Measurements from ENCODE around the gene COIL. TPM values are rescaled to one million over a fixed set of nuclear protein-coding genes. Genes with fewer than 3 reads are reported as not detected.
A peak's percentile ranks its signal among the peaks of the same experiment; 100 is the strongest.
"Not testable (repeated sequence)": the region's sequence is repeated elsewhere in the genome, so short reads cannot be mapped to it uniquely, and the experiment has no call there.

Gene COIL
- total RNA-seq, 2 experiments from 2014 or later: 17.6 to 17.8 TPM

DNA sequence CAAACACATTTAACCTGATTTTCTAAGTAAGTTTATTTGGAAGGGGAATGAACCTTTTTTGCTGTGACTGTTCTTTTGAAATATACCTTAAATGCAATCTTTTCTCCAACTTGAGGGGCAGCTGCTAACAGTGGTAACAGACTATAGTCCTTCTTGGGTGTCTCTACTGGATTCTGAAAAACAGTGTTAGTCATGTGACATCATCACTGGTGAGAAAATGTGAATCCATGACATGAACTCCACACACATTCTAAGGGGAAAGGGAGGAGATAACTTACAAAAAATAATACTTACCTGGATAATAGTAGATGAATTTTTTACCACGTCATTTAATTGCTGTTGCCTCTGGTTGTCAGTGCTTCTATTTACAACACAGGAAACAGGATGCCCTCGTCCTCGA lies 11.3 kb downstream of the COIL start:
- ATAC-seq: no peak
- ChIA-PET CTCF (interaction anchor here (1.3 to 1.9 kb wide), 2 partner anchors 10 to 130 kb away, joined by 4 to 6 read pairs; no protein-coding TSS in a partner anchor), POLR2A (interaction anchor here (1.0 kb wide), 1 partner anchor 35 kb away, joined by 3 read pairs; no protein-coding TSS in a partner anchor)
- Mint-ChIP-seq H3K4me1 (ENCODE audit: low read depth) (peaks cover 17% of the 10 kb centered on the region), H3K36me3 (ENCODE audit: low read depth) (peaks cover 34% of the 10 kb centered on the region), H3K4me3 (no peak overlapping the region), H3K9me3 (ENCODE audit: insufficient read depth) (no peaks in the 10 kb centered on the region), H3K27me3 (ENCODE audit: low read depth) (no peaks in the 10 kb centered on the region), H3K27ac (peak overlapping the region; percentile 65)
- no peak for DNase-seq

DNA sequence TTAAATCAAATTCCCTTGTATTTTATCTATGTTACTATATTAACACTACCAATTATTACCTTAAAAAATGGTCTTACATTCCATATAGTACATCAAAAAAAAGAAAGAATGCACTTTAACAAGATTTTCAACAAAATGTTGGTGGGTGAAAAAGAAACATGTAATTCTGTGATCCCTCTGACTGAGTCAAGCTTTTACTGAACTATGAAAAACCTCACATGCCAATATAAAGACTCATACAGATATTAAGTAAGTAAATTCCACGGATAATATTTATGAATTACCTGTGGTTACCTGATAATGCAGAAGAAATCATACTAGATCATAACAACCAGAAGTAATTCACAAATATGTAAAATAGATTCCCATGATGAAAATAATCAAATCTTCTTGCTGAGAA lies 12.4 kb downstream of the COIL start:
- ATAC-seq: no peak
- peaks cover 17% of the 10 kb centered on the region for H3K4me1 Mint-ChIP-seq (ENCODE audit: low read depth)
- CTCF ChIA-PET: interaction anchor here (1.3 to 1.9 kb wide), 2 partner anchors 9 to 129 kb away, joined by 4 to 6 read pairs; no protein-coding TSS in a partner anchor
- no peak overlapping the region for H3K27ac Mint-ChIP-seq
- no peak overlapping the region for H3K4me3 Mint-ChIP-seq
- DNase-seq: no peak
- POLR2A ChIA-PET: no interaction called here
- no peaks in the 10 kb centered on the region for H3K27me3 Mint-ChIP-seq (ENCODE audit: low read depth)
- peaks cover 40% of the 10 kb centered on the region for H3K36me3 Mint-ChIP-seq (ENCODE audit: low read depth)
- H3K9me3 Mint-ChIP-seq (ENCODE audit: insufficient read depth): no peaks in the 10 kb centered on the region

DNA sequence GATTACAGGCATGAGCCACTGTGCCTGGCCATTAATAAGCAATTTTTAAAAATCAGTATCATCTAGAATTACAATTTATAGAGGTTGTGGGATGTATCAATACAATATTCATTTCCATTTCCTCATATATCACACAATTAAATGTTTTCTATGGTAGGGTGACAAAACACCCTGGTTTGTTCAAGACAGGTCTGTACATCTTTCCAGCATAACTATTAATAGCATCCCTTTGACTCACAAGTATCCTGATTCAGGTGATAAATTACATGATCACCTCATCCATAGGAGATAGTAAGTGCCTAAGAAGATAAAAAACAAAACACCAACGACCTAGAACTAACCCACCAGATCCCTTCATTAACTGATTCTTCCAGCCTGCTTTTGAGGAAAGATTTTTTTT lies 13.1 kb downstream of the COIL start:
- H3K9me3 Mint-ChIP-seq (ENCODE audit: insufficient read depth): no peaks in the 10 kb centered on the region
- H3K4me1 Mint-ChIP-seq (ENCODE audit: low read depth): peaks cover 17% of the 10 kb centered on the region
- H3K27me3 Mint-ChIP-seq (ENCODE audit: low read depth): no peaks in the 10 kb centered on the region
- H3K27ac Mint-ChIP-seq: no peak overlapping the region
- no peak overlapping the region for H3K4me3 Mint-ChIP-seq
- POLR2A ChIA-PET: no interaction called here
- no peak for DNase-seq
- CTCF ChIA-PET: no interaction called here
- H3K36me3 Mint-ChIP-seq (ENCODE audit: low read depth): peaks cover 44% of the 10 kb centered on the region
- ATAC-seq: no peak

DNA sequence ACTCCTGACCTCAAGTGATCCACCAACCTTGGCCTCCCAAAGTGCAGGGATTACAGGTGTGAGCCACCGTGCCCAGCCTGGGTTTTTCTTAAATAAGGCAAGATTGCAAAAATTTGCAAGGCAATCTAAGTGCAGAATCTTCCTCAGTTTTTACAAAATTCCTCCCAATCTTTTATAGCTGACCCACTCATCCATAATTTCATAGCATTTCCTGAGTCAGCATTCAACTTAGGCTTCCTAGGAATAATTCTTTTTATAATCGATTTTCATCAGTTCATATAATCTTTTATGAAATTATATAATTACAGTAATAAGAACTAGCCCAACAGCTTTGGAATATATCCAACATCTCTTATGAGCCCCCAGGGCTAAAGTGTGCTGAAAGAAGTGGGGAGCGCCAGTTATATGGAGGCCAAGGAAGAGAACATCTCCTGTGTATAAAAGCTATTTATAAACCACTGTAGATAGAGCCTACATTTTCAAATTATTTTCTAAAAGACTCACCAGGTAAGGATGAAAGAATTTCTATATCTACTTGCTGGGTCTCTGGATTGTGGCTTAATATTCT lies 14.8 kb downstream of the COIL start:
- Mint-ChIP-seq H3K36me3 (ENCODE audit: low read depth) (peaks cover 53% of the 10 kb centered on the region), H3K27me3 (ENCODE audit: low read depth) (no peaks in the 10 kb centered on the region), H3K27ac (no peak overlapping the region), H3K4me1 (ENCODE audit: low read depth) (peaks cover 17% of the 10 kb centered on the region), H3K4me3 (no peak overlapping the region), H3K9me3 (ENCODE audit: insufficient read depth) (no peaks in the 10 kb centered on the region)
- POLR2A ChIA-PET: no interaction called here
- CTCF ChIA-PET: interaction anchor here (1.0 to 2.7 kb wide), 3 partner anchors 15 to 130 kb away, joined by 3 to 13 read pairs (median 3); partner anchors contain the start of gene COIL
- DNase-seq (no peak), ATAC-seq (no peak)

DNA sequence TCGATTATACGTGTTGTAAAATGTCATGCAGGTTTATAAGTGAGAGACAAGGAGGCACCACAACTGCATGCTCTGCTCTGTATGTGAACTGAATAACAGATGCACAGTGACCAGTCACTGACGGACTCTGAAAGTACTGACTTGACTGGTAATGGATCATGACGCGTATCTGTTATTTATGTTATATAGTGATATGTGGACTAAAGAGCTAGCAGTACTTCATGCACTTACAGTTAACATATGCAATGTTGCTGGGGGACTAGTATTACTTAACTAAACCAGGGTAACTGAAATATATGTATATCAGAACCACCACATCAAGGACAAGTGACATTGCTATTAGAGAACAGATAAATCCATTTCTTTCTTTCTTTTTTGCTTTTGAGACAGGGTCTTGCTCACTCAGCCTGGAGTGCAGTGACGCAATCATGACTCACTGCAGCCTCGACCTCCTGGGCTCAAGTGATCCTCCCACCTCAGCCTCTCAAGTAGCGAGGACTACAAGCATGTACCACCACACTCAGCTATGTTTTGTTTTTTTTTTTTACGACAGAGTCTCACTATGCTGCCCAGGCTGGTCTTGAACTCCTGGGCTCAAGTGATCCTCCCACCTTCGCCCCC lies 17.2 kb downstream of the COIL start:
- H3K36me3 Mint-ChIP-seq (ENCODE audit: low read depth): peaks cover 47% of the 10 kb centered on the region
- no peaks in the 10 kb centered on the region for H3K27me3 Mint-ChIP-seq (ENCODE audit: low read depth)
- DNase-seq: no peak
- no peak overlapping the region for H3K4me3 Mint-ChIP-seq
- no peaks in the 10 kb centered on the region for H3K9me3 Mint-ChIP-seq (ENCODE audit: insufficient read depth)
- peaks cover 4% of the 10 kb centered on the region for H3K4me1 Mint-ChIP-seq (ENCODE audit: low read depth)
- ChIA-PET POLR2A (no interaction called here), CTCF (interaction anchor here (1.2 to 4.8 kb wide), 3 partner anchors 8 to 124 kb away, joined by 3 to 64 read pairs (median 5); no protein-coding TSS in a partner anchor)
- ATAC-seq: no peak
- no peak overlapping the region for H3K27ac Mint-ChIP-seq

DNA sequence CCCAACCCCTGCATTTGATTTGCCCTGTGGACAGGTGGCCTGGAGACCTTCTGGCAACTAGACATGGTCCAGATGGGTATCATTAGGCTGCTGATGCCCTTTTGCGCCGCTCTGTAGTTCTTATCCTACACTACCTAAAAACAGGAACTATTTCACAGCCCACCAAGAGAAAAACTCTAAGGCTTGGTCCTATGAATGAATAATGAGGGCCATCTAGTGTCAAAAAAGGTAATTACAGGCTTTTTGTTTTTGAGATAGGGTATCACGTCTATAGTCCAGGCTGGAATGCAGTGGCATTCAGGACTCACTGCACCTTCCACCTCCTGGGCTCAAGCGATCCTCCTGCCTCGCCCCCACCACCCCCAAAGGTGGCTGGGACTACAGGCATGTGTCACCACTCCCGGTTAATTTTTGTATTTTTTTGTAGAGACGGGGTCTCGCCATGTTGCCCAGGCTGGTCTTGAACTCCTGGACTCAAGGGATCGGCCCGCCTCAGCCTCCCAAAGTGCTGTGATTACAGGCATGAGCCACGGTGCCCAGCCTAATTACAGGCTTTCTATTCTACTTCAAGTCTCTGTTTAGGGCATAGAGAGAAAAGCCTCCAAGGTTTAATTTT lies 20.9 kb downstream of the COIL start:
- no peaks in the 10 kb centered on the region for H3K27me3 Mint-ChIP-seq (ENCODE audit: low read depth)
- peak; percentile 70 for ATAC-seq
- no peak for DNase-seq
- H3K9me3 Mint-ChIP-seq (ENCODE audit: insufficient read depth): no peaks in the 10 kb centered on the region
- no peak overlapping the region for H3K4me3 Mint-ChIP-seq
- ChIA-PET CTCF (interaction anchor here (0.6 to 4.8 kb wide), 20 partner anchors 9 to 154 kb away, joined by 3 to 64 read pairs (median 6); partner anchors contain the start of gene DGKE), POLR2A (no interaction called here)
- peaks cover 23% of the 10 kb centered on the region for H3K4me1 Mint-ChIP-seq (ENCODE audit: low read depth)
- H3K27ac Mint-ChIP-seq: peak overlapping the region; percentile 57
- H3K36me3 Mint-ChIP-seq (ENCODE audit: low read depth): peaks cover 54% of the 10 kb centered on the region

DNA sequence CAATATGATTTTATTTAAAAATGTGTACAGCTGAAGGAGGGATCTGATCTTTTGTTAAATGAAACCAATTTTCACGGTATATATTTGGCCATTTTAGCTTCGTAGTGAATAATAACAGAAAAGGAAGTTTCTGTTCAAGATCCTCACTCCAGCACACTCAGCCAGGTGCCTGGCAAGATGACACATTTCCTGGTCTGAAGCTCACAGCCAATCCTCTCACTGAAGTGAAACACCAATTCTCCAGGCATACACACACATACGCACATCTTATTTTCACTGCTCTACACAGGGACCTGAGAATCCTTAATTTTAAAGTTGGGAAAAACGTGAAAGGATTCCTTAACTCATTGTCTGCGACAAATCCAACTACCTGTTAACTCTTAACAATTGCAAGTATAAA lies 22.6 kb downstream of the COIL start:
- H3K36me3 Mint-ChIP-seq (ENCODE audit: low read depth): peaks cover 62% of the 10 kb centered on the region
- H3K27ac Mint-ChIP-seq; H3K9me3 Mint-ChIP-seq (ENCODE audit: insufficient read depth); H3K4me3 Mint-ChIP-seq; H3K27me3 Mint-ChIP-seq (ENCODE audit: low read depth); DNase-seq; ATAC-seq: not testable (repeated sequence)
- ChIA-PET CTCF (interaction anchor here (0.8 to 1.1 kb wide), 2 partner anchors 27 to 119 kb away, joined by 3 to 7 read pairs; no protein-coding TSS in a partner anchor), POLR2A (interaction anchor here (0.8 kb wide), 1 partner anchor 24 kb away, joined by 4 read pairs; the partner anchor contains the start of gene TRIM25)
- H3K4me1 Mint-ChIP-seq (ENCODE audit: low read depth): peaks cover 36% of the 10 kb centered on the region

DNA sequence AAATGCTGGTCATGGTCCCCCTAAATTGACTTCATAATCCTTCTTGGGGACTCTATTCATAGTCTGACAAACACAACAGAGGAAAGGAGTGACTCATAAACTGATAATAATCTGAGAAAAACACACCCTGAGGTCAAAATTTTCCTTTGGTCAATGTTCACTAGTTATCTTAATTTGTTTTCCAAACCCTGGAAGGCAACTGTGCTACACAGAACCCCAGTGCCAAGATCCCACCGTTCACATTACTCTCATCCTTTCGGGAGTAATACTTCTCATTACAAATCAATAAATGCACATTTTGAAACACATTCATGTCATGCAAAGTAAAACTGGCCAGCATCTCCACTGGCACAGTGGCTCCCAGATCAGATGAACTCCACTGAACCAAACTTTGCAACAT lies 23.2 kb downstream of the COIL start:
- Mint-ChIP-seq H3K27me3 (ENCODE audit: low read depth) (no peaks in the 10 kb centered on the region), H3K36me3 (ENCODE audit: low read depth) (peaks cover 66% of the 10 kb centered on the region), H3K4me1 (ENCODE audit: low read depth) (peaks cover 36% of the 10 kb centered on the region), H3K9me3 (ENCODE audit: insufficient read depth) (no peaks in the 10 kb centered on the region), H3K4me3 (no peak overlapping the region), H3K27ac (no peak overlapping the region)
- ChIA-PET POLR2A (interaction anchor here (0.8 to 3.0 kb wide), 2 partner anchors 24 kb away, joined by 4 to 15 read pairs; partner anchors contain the start of gene TRIM25), CTCF (interaction anchor here (0.8 to 1.5 kb wide), 3 partner anchors 27 to 118 kb away, joined by 3 to 8 read pairs (median 7); no protein-coding TSS in a partner anchor)
- no peak for ATAC-seq
- no peak for DNase-seq

DNA sequence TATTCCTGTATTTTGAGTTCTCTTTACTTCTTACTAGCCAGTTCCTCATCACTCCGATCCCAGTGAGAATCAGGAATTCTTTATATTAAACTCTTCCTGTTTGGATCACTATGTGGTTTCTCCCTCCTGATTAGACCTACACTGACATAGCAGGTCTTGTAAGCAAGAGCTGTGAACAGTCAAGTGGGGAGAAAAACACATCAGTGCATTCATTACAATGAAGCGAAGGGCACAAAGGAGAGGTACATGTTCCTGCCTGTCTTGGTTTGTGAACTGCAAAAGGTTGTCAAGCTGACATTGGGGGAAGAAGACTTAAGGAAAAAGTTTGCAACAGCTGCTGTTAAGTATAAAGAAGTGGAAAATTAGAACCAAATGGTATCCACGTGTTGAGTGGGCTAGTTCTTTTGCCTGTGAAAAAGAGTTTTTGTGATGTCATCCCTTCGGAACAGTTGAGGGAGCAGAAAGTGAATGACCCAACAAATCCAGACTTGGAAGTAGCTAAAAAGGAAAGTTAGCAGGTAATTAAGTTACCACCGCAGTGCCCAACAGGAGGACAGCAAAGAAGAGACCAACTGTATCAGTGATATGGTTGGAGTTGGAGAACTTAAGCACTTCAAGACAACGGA lies 24.0 kb downstream of the COIL start:
- ChIA-PET POLR2A (interaction anchor here (3.0 kb wide), 1 partner anchor 23 kb away, joined by 15 read pairs; the partner anchor contains the start of gene TRIM25), CTCF (interaction anchor here (0.7 to 1.5 kb wide), 2 partner anchors 117 to 155 kb away, joined by 3 to 8 read pairs; no protein-coding TSS in a partner anchor)
- DNase-seq (no peak), ATAC-seq (no peak)
- Mint-ChIP-seq H3K27me3 (ENCODE audit: low read depth) (no peaks in the 10 kb centered on the region), H3K4me1 (ENCODE audit: low read depth) (peaks cover 36% of the 10 kb centered on the region), H3K9me3 (ENCODE audit: insufficient read depth) (no peaks in the 10 kb centered on the region), H3K4me3 (no peak overlapping the region), H3K36me3 (ENCODE audit: low read depth) (peaks cover 66% of the 10 kb centered on the region), H3K27ac (no peak overlapping the region)

DNA sequence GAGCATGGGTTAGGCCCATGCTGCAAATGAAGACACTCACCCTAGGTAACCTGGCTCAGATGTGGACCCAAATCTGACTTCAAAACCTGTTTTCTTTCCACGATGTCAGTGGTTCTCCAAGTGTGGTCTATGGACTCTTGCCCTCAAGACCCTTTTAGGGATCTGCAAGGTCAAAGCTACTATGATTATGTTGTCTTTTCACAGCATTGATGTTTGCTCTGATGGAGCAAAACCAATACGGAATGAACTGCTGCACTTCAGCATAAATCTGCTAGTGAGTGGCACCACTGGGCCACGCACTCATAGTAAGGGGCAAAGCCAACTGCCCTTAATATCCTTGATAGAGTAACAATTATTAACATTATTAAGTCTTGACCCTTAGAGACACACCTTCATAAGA lies 25.4 kb downstream of the COIL start:
- DNase-seq (no peak), ATAC-seq (no peak)
- peaks cover 36% of the 10 kb centered on the region for H3K4me1 Mint-ChIP-seq (ENCODE audit: low read depth)
- peaks cover 68% of the 10 kb centered on the region for H3K36me3 Mint-ChIP-seq (ENCODE audit: low read depth)
- no peaks in the 10 kb centered on the region for H3K27me3 Mint-ChIP-seq (ENCODE audit: low read depth)
- H3K27ac Mint-ChIP-seq: no peak overlapping the region
- POLR2A ChIA-PET: interaction anchor here (3.0 kb wide), 1 partner anchor 22 kb away, joined by 15 read pairs; the partner anchor contains the start of gene TRIM25
- no peak overlapping the region for H3K4me3 Mint-ChIP-seq
- H3K9me3 Mint-ChIP-seq (ENCODE audit: insufficient read depth): peaks cover 13% of the 10 kb centered on the region
- CTCF ChIA-PET: interaction anchor here (1.2 kb wide), 1 partner anchor 155 kb away, joined by 3 read pairs; no protein-coding TSS in a partner anchor

DNA sequence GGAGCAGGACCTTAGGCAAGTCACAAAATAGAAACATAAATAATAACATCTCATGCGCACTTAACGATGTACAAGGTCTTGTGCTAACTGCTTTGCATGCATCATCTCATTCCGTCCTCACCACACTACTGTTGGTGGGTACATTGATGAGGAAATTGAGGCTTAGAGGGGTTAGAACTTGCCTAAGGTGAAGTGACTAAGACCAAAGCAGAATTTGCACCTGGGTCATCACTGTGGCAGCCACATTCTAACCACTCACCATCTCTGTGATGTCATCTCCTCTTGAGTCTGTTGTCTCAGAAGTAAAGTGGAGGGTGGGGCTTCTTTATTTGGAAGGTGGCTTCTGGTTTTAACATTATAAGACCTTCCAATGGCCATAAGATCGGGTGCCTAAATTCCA lies 26.6 kb downstream of the COIL start:
- peaks cover 23% of the 10 kb centered on the region for H3K9me3 Mint-ChIP-seq (ENCODE audit: insufficient read depth)
- peak; percentile 59 for DNase-seq
- H3K27ac Mint-ChIP-seq: peak overlapping the region; percentile 57
- H3K27me3 Mint-ChIP-seq (ENCODE audit: low read depth): no peaks in the 10 kb centered on the region
- peaks cover 35% of the 10 kb centered on the region for H3K4me1 Mint-ChIP-seq (ENCODE audit: low read depth)
- H3K4me3 Mint-ChIP-seq: no peak overlapping the region
- H3K36me3 Mint-ChIP-seq (ENCODE audit: low read depth): peaks cover 68% of the 10 kb centered on the region
- ATAC-seq: peak; percentile 71
- ChIA-PET POLR2A (interaction anchor here (2.9 kb wide), 1 partner anchor 21 kb away, joined by 17 read pairs; the partner anchor contains the start of gene TRIM25), CTCF (interaction anchor here (0.6 to 0.9 kb wide), 2 partner anchors 20 to 115 kb away, joined by 3 read pairs; partner anchors contain the start of gene TRIM25)
